VCaP (cell line): ENCODE results near the gene COL4A2.

Experiments used
- H3K27ac ChIP-seq: fragments of 450-650 bp; 2 replicates; pipeline ENCODE4 v1.5.1; 2017
- CTCF ChIP-seq: fragments of 450-650 bp; conservative IDR thresholded peaks from 2 replicates; pipeline ENCODE4 v1.5.1; 2017; ENCODE audit warnings: mild to moderate bottlenecking, moderate library complexity

The COL4A2 gene

GRCh38 chr13:110339975-110340550 lies 33.0 kb downstream of the COL4A2 start:
- TF ChIP-seq CTCF: no peak
- no peak overlapping the region for H3K27ac ChIP-seq

- no peak for TF ChIP-seq CTCF
- no peak overlapping the region for H3K27ac ChIP-seq
These were observed 33.8 kb downstream of the COL4A2 start for GRCh38 chr13:110340812-110341444.

- TF ChIP-seq CTCF: no peak
- no peak overlapping the region for H3K27ac ChIP-seq
These were observed 34.6 kb downstream of the COL4A2 start for GRCh38 chr13:110341445-110342244.

GRCh38 chr13:110342474-110342873 lies 35.4 kb downstream of the COL4A2 start:
- TF ChIP-seq CTCF: no peak
- no peak overlapping the region for H3K27ac ChIP-seq

- no peak overlapping the region for H3K27ac ChIP-seq
- no peak for TF ChIP-seq CTCF
These were observed 36.3 kb downstream of the COL4A2 start for GRCh38 chr13:110343241-110343865.

- TF ChIP-seq CTCF: no peak
- no peak overlapping the region for H3K27ac ChIP-seq
These were observed 37.2 kb downstream of the COL4A2 start for GRCh38 chr13:110344320-110344719.

- H3K27ac ChIP-seq: no peak overlapping the region
- no peak for TF ChIP-seq CTCF
These were observed 38.2 kb downstream of the COL4A2 start for GRCh38 chr13:110345266-110345665.
